Liver (tissue), 3 donors: ENCODE results near the gene EML6.

ENCODE experiments used
- EGR1 ChIP-seq, 2 donors: IDR thresholded peaks; 2 replicates each; pipeline ENCODE4 v1.6.1; 2016 to 2018; ENCODE audit warnings: antibody characterized with exemption in 2 of 2, low read depth in 2 of 2
- GABPA ChIP-seq, 2 donors: IDR thresholded peaks in 1 of 2; conservative IDR thresholded peaks in 1 of 2; 2 replicates each; pipeline ENCODE4 v1.6.1; 2016; ENCODE audit warnings: antibody characterized with exemption in 2 of 2, mild to moderate bottlenecking in 1 of 2, moderate library complexity in 1 of 2
- RAD21 ChIP-seq, 2 donors: IDR thresholded peaks; 2 replicates each; pipeline ENCODE4 v1.6.1; 2016; ENCODE audit warnings: antibody characterized with exemption in 2 of 2, mild to moderate bottlenecking in 2 of 2
- YY1 ChIP-seq: IDR thresholded peaks from 2 replicates; pipeline ENCODE4 v1.6.1; 2016; ENCODE audit warnings: antibody characterized with exemption, mild to moderate bottlenecking
- TF ChIP-seq, protein P1 (sequence below): fragments of 150-350 bp; IDR thresholded peaks from 2 replicates; pipeline ENCODE4 v1.5.1; 2017; ENCODE audit warnings: improper control_type of control experiment, low read depth, low read length; ENCODE audit not compliant: missing input control
- donor health status: healthy.
- donor health status: healthy.

- TF ChIP-seq RAD21 (IDR thresholded peaks at IDR 0.05), result no peak
- TF ChIP-seq, protein P1, sequence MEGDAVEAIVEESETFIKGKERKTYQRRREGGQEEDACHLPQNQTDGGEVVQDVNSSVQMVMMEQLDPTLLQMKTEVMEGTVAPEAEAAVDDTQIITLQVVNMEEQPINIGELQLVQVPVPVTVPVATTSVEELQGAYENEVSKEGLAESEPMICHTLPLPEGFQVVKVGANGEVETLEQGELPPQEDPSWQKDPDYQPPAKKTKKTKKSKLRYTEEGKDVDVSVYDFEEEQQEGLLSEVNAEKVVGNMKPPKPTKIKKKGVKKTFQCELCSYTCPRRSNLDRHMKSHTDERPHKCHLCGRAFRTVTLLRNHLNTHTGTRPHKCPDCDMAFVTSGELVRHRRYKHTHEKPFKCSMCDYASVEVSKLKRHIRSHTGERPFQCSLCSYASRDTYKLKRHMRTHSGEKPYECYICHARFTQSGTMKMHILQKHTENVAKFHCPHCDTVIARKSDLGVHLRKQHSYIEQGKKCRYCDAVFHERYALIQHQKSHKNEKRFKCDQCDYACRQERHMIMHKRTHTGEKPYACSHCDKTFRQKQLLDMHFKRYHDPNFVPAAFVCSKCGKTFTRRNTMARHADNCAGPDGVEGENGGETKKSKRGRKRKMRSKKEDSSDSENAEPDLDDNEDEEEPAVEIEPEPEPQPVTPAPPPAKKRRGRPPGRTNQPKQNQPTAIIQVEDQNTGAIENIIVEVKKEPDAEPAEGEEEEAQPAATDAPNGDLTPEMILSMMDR, result no peak
- TF ChIP-seq YY1, result no peak
- no peak for TF ChIP-seq GABPA (IDR thresholded peaks at IDR 0.05 in 1 of 2, conservative IDR thresholded peaks at IDR 0.05 in 1 of 2)
- TF ChIP-seq EGR1 (IDR thresholded peaks at IDR 0.05; ENCODE audit: low read depth in 2 of 2), result no peak
These were observed 251.7 kb downstream of the EML6 start for GRCh38 chr2:54975175-54975574.
